Astrocyte of the spinal cord (primary cell): ENCODE results near the gene ACTL10.

Experiments used
- DNase-seq: peaks from one replicate; pipeline ENCODE4 v3.0.0; 2011; ENCODE audit warnings: low read depth, low spot score
- H3K4me3 ChIP-seq: 2 replicates; pipeline ENCODE4 v1.5.1; 2011; ENCODE audit warnings: low read depth, mild to moderate bottlenecking, low read length, moderate library complexity
- in situ Hi-C: cut with HindIII; loops from 2 replicates; pipeline ENCODE4 v1.10.0; 2017; ENCODE audit warnings: low sequenced_read_pairs
- TF ChIP-seq, protein P1 (sequence below): IDR thresholded peaks from 2 replicates; pipeline ENCODE4 v1.5.1; 2012; ENCODE audit warnings: low read depth, mild to moderate bottlenecking, low read length, inconsistent platforms

Gene ACTL10

DNA sequence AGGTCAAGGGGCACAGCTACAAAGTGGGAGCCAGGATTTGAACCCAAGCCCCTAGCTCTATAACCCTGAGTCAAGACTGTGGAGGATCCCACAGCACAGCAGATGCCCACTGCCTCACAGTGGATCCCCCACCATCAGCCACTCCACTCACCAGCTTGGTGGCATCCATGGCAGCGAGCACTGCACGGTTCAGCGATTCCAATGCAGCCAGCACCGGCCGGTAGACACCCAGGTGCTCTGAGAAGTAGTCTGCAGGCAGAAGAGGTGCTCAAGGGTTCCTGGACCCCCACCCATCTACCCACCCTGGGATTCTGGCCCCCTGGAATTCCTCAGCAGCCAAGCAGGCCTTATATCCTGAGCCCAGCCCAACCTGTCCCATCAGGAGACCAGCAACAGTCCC lies 2.5 kb downstream of the ACTL10 start:
- H3K4me3 ChIP-seq = no peak overlapping the region
- TF ChIP-seq, protein P1, sequence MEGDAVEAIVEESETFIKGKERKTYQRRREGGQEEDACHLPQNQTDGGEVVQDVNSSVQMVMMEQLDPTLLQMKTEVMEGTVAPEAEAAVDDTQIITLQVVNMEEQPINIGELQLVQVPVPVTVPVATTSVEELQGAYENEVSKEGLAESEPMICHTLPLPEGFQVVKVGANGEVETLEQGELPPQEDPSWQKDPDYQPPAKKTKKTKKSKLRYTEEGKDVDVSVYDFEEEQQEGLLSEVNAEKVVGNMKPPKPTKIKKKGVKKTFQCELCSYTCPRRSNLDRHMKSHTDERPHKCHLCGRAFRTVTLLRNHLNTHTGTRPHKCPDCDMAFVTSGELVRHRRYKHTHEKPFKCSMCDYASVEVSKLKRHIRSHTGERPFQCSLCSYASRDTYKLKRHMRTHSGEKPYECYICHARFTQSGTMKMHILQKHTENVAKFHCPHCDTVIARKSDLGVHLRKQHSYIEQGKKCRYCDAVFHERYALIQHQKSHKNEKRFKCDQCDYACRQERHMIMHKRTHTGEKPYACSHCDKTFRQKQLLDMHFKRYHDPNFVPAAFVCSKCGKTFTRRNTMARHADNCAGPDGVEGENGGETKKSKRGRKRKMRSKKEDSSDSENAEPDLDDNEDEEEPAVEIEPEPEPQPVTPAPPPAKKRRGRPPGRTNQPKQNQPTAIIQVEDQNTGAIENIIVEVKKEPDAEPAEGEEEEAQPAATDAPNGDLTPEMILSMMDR = no peak
- no peak for DNase-seq
- in situ Hi-C loops = no loop called here

- TF ChIP-seq, protein P1 = no peak
- H3K4me3 ChIP-seq = no peak overlapping the region
- in situ Hi-C loops = no loop called here
- DNase-seq = no peak
These were observed 3.3 kb downstream of the ACTL10 start for GRCh38 chr20:33669873-33670640.

- TF ChIP-seq, protein P1 = no peak
- no peak overlapping the region for H3K4me3 ChIP-seq
- in situ Hi-C loops = no loop called here
- no peak for DNase-seq
These were observed 4.2 kb downstream of the ACTL10 start for GRCh38 chr20:33670715-33671499.

- TF ChIP-seq, protein P1 = no peak
- in situ Hi-C loops = no loop called here
- no peak for DNase-seq
- H3K4me3 ChIP-seq = no peak overlapping the region
These were observed 5.0 kb downstream of the ACTL10 start for GRCh38 chr20:33671573-33672288.

- H3K4me3 ChIP-seq = peak overlapping the region; percentile 71
- in situ Hi-C loops = no loop called here
- DNase-seq = no peak
- TF ChIP-seq, protein P1 = no peak
These were observed 5.8 kb downstream of the ACTL10 start for GRCh38 chr20:33672426-33673113.

- peak overlapping the region; percentile 71 for H3K4me3 ChIP-seq
These were observed 6.3 kb downstream of the ACTL10 start for GRCh38 chr20:33673114-33673409.

More at GRCh38 chr20:33673114-33673409, 6.3 kb downstream of the ACTL10 start:
- DNase-seq = no peak
- in situ Hi-C loops = no loop called here
- TF ChIP-seq, protein P1 = no peak
